GM12878 (cell line): ENCODE data around the gene PIGB. TPM values are rescaled to one million over a fixed set of nuclear protein-coding genes. Genes with fewer than 3 reads are reported as not detected.

ENCODE experiments used
- ATAC-seq: fragments of 200-7000 bp; cut with Tn5 transposase; 3 replicates; pipeline ENCODE4 v1.9.1; 2020; ENCODE audit warnings: mild to moderate bottlenecking, moderate library complexity
- BruUV-seq: library from RNA; stranded (reverse); fragments of 400-500 nt; replicated peaks from 2 replicates; lab custom pipeline; 2021; lab: Mats Ljungman, UMichigan
- CTCF ChIA-PET: fragments of 300-600 bp; sonication (Branson Sonifier 250); formaldehyde crosslinking; extraction: SDS; loops from one replicate; lab custom pipeline; 2021; ENCODE audit warnings: inconsistent platforms; lab: Yijun Ruan, JAX
- POLR2A ChIA-PET: fragments of 350-600 bp; formaldehyde crosslinking; extraction: SDS; loops from one replicate; lab custom pipeline; 2021; ENCODE audit warnings: inconsistent platforms; lab: Charles Lee
- RAD21 ChIA-PET: fragments of 300-600 bp; sonication (Branson Sonifier 250); formaldehyde crosslinking; loops from one replicate; lab custom pipeline; 2023; ENCODE audit warnings: antibody characterized with exemption; ENCODE audit not compliant: unreplicated experiment; lab: Charles Lee
- SMC1A ChIA-PET: fragments of 300-600 bp; sonication (Branson Sonifier 250); formaldehyde crosslinking; loops from one replicate; lab custom pipeline; 2023; ENCODE audit not compliant: unreplicated experiment, uncharacterized antibody; lab: Charles Lee
- DNase-seq: peaks from one replicate; pipeline ENCODE4 v3.0.0-alpha.2; 2011; ENCODE audit warnings: low read depth, low spot score
- FAIRE-seq: peaks from 3 replicates; lab custom pipeline; 2011; peaks lifted over from hg19 to GRCh38; lab: Jason Lieb, UNC
- H2AFZ ChIP-seq: 2 replicates; pipeline ENCODE4 v1.6.0; 2011; ENCODE audit warnings: low read depth, low read length, control low read depth; ENCODE audit not compliant: control insufficient read depth
- H3K27ac ChIP-seq: 2 replicates; pipeline ENCODE4 v1.5.1; 2011; ENCODE audit warnings: control low read depth; ENCODE audit not compliant: control insufficient read depth, insufficient read depth
- H3K27me3 ChIP-seq, 2 experiments: replicated peaks in 1 of 2; 2 replicates each; pipeline versions ENCODE4 v1.6.0 to v1.6.1; 2011; ENCODE audit warnings: low read length in 1 of 2; ENCODE audit not compliant: control insufficient read depth in 2 of 2, insufficient read depth in 2 of 2
- H3K36me3 ChIP-seq, 2 experiments: 2 replicates each; pipeline ENCODE4 v1.5.1; 2011; ENCODE audit warnings: low read length in 1 of 2; ENCODE audit not compliant: control insufficient read depth in 2 of 2, insufficient read depth in 2 of 2
- H3K4me1 ChIP-seq: 2 replicates; pipeline ENCODE4 v1.6.1; 2011; ENCODE audit warnings: mild to moderate bottlenecking, low read length, moderate library complexity, mixed read lengths; ENCODE audit not compliant: control insufficient read depth, insufficient read depth
- H3K4me2 ChIP-seq: 2 replicates; pipeline ENCODE4 v1.6.0; 2011; ENCODE audit warnings: control low read depth; ENCODE audit not compliant: control insufficient read depth, insufficient read depth
- H3K4me3 ChIP-seq: fragments of 200-600 bp; sonication (generic); 2 replicates; pipeline ENCODE4 v1.5.1; 2016
- H3K79me2 ChIP-seq: 2 replicates; pipeline ENCODE4 v1.6.0; 2011; ENCODE audit warnings: low read length; ENCODE audit not compliant: control insufficient read depth, insufficient read depth
- H3K9ac ChIP-seq: 2 replicates; pipeline ENCODE4 v1.8.0; 2011; ENCODE audit warnings: low read length, control low read depth, mixed read lengths; ENCODE audit not compliant: control insufficient read depth, insufficient read depth
- H3K9me3 ChIP-seq: replicated peaks from 3 replicates; pipeline ENCODE4 v1.5.1; 2011; ENCODE audit warnings: mild to moderate bottlenecking, low read length; ENCODE audit not compliant: control insufficient read depth, insufficient read depth
- H4K20me1 ChIP-seq: 2 replicates; pipeline ENCODE4 v1.6.0; 2011; ENCODE audit not compliant: control insufficient read depth, insufficient read depth
- IRF4 ChIP-seq: IDR thresholded peaks from 2 replicates; pipeline ENCODE4 v1.6.1; 2011; ENCODE audit warnings: low read depth, low read length
- NFXL1 ChIP-seq: fragments of 450-650 bp; IDR thresholded peaks from 2 replicates; pipeline ENCODE4 v1.6.1; 2017; ENCODE audit warnings: antibody characterized with exemption, mild to moderate bottlenecking, borderline replicate concordance
- POLR2AphosphoS2 ChIP-seq: IDR thresholded peaks from 2 replicates; pipeline ENCODE4 v1.6.1; 2011; ENCODE audit warnings: low read depth, mild to moderate bottlenecking, low read length, improper control_type of control experiment, moderate library complexity
- ZNF384 ChIP-seq: IDR thresholded peaks from 2 replicates; pipeline ENCODE4 v1.6.1; 2012; ENCODE audit warnings: low read depth, mild to moderate bottlenecking, low read length, improper control_type of control experiment, borderline replicate concordance
- ZZZ3 ChIP-seq: IDR thresholded peaks from 2 replicates; pipeline ENCODE4 v1.6.1; 2011; ENCODE audit warnings: low read depth; ENCODE audit not compliant: control insufficient read depth, insufficient read length
- WGBS: methylation state at CpG from one replicate; pipeline ENCODE4 v1.1.6; 2016; ENCODE audit warnings: low lambda C conversion rate; ENCODE audit not compliant: insufficient replicate concordance, insufficient coverage; ENCODE audit errors: missing lambda C conversion rate; 5-methylcytosine and 5-hydroxymethylcytosine counted together
- in situ Hi-C: fragments of 300-500 bp; cut with MboI; formaldehyde crosslinking; loops from 9 replicates; pipeline ENCODE4 v1.14.3; 2018; ENCODE audit warnings: mixed read lengths
- intact Hi-C: fragments of 100-400 bp; cut with micrococcal nuclease; formaldehyde crosslinking; loops from one replicate; pipeline ENCODE4 v1.14.2; 2022; ENCODE audit not compliant: unreplicated experiment
- polyA plus RNA-seq, 11 experiments: library from polyadenylated mRNA; depleted of rRNA in 4 of 11; unstranded in 6 of 11; stranded (reverse) in 5 of 11; fragments of >200 nt; fragmentation: Nextera tagmentation in 4 of 11; fragmentation: Illumina TruSeq in 1 of 11; extraction: Ambion mirVana in 4 of 11; extraction: Trizol in 1 of 11; gene quantifications; 1 replicate in 1 of 11; 2 replicates in 10 of 11; pipeline versions ENCODE4 v1.2.1 to v1.2.3, GENCODE V29; 2011 to 2016; ENCODE audit warnings: inconsistent platforms in 2 of 11, missing spikeins in 2 of 11, low read depth in 1 of 11
- total RNA-seq, 4 experiments: library from RNA; depleted of rRNA in 3 of 4; stranded (reverse); fragments of >200 nt in 3 of 4; fragmentation: Illumina TruSeq in 1 of 4; extraction: Trizol in 1 of 4; gene quantifications; 2 replicates each; pipeline versions ENCODE4 v1.2.1 to v1.2.3, GENCODE V29; 2013 to 2021
- TF ChIP-seq, protein P1 (sequence below): fragments of 450-650 bp; formaldehyde crosslinking; IDR thresholded peaks from 2 replicates; pipeline ENCODE4 v1.4.0; 2020; ENCODE audit warnings: mild to moderate bottlenecking, moderate library complexity
- TF ChIP-seq, protein P2 (sequence below): IDR thresholded peaks from 2 replicates; pipeline ENCODE4 v1.6.1; 2011; ENCODE audit warnings: low read depth, mild to moderate bottlenecking, low read length, moderate library complexity, borderline replicate concordance; ENCODE audit errors: extremely low read depth

The PIGB gene
- total and polyA plus RNA-seq, 10 of the 15 experiments (the other 5 are each of a cell fraction or from before 2014, with no cell fraction given) = 17.9 to 46.0 (median 25.2) TPM

DNA sequence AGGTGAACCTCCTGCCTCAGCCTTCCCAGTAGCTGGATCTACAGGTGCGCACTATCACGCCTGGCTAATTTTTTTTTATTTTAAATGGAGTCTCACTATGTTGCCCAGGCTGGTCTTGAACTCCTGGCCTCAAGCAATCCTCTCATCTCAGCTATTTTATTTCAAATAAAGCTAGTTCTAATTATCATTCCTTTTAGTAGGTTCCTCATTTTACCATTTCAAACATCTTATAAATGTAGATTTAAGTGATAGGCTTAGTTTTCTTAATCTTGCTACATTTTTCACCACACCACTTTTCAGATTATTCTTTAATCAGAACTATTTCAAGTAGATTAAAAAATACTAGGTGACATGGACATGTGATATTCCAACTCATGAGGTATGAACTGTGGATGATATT, 30.3 kb downstream of the PIGB start:
- Histone ChIP-seq H3K4me1 (no peaks in the 10 kb centered on the region), H3K9me3 (no peaks in the 10 kb centered on the region), H3K79me2 (no peaks in the 10 kb centered on the region), H3K4me3 (no peak overlapping the region)
- ChIA-PET POLR2A (interaction anchor here (0.6 kb wide), 1 partner anchor 38 kb away, joined by 3 read pairs; no protein-coding TSS in a partner anchor), SMC1A (interaction anchor here (0.9 to 1.4 kb wide), 3 partner anchors 10 to 30 kb away, joined by 3 to 6 read pairs (median 3); partner anchors contain the start of genes PIGB and PIGBOS1)
- WGBS = 96% methylated on average over 2 of the region's 2 CpGs
- intact Hi-C loops = no loop called here
- no peak for FAIRE-seq
- no peak for TF ChIP-seq POLR2AphosphoS2
- no peak for TF ChIP-seq NFXL1
- TF ChIP-seq, all 136 proteins: peak for 0
- no TSS peak for BruUV-seq
- RAD21 ChIA-PET = no interaction called here
- Histone ChIP-seq H3K27me3 (no peaks in the 10 kb centered on the region), H4K20me1 (no peaks in the 10 kb centered on the region), H3K4me2 (no peak overlapping the region), H3K36me3 (peaks cover 0 to 4% of the 10 kb centered on the region in 2 experiments; a peak in 1 of 4 replicates), H2AFZ (no peak overlapping the region), H3K9ac (no peak overlapping the region), H3K27ac (no peak overlapping the region)
- in situ Hi-C loops = no loop called here
- DNase-seq (no peak), ATAC-seq (no peak)
- CTCF ChIA-PET = interaction anchor here (0.9 to 1.4 kb wide), 3 partner anchors 10 to 59 kb away, joined by 3 read pairs; partner anchors contain the start of gene PIERCE2

DNA sequence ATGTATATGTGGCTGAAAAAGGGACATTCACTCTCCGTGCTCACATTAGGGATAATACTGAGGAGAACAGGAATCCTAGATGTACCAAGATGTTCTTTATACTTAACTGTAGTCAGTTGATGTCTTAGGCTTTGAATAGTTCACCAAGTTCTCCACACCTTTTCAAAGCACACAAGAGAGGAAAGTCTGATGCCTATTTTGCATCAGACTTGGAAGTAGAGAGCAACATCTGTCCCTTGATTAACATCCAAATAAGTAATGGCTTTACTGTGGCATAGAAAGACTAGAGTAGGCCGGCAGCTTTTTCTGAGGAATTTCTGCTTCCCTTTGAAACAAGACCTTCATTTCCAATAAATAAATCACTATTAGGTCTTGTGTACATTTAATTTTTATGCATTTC, 34.0 kb downstream of the PIGB start:
- Histone ChIP-seq H3K4me1 (no peaks in the 10 kb centered on the region), H3K36me3 (peaks cover 0 to 3% of the 10 kb centered on the region in 2 experiments; a peak in 1 of 4 replicates), H2AFZ (no peak overlapping the region), H3K9me3 (no peaks in the 10 kb centered on the region), H3K4me3 (no peak overlapping the region), H3K79me2 (no peaks in the 10 kb centered on the region)
- ChIA-PET POLR2A (no interaction called here), RAD21 (no interaction called here)
- in situ Hi-C loops = no loop called here
- FAIRE-seq (no peak), ATAC-seq (no peak)
- BruUV-seq = no TSS peak
- TF ChIP-seq, protein P1, sequence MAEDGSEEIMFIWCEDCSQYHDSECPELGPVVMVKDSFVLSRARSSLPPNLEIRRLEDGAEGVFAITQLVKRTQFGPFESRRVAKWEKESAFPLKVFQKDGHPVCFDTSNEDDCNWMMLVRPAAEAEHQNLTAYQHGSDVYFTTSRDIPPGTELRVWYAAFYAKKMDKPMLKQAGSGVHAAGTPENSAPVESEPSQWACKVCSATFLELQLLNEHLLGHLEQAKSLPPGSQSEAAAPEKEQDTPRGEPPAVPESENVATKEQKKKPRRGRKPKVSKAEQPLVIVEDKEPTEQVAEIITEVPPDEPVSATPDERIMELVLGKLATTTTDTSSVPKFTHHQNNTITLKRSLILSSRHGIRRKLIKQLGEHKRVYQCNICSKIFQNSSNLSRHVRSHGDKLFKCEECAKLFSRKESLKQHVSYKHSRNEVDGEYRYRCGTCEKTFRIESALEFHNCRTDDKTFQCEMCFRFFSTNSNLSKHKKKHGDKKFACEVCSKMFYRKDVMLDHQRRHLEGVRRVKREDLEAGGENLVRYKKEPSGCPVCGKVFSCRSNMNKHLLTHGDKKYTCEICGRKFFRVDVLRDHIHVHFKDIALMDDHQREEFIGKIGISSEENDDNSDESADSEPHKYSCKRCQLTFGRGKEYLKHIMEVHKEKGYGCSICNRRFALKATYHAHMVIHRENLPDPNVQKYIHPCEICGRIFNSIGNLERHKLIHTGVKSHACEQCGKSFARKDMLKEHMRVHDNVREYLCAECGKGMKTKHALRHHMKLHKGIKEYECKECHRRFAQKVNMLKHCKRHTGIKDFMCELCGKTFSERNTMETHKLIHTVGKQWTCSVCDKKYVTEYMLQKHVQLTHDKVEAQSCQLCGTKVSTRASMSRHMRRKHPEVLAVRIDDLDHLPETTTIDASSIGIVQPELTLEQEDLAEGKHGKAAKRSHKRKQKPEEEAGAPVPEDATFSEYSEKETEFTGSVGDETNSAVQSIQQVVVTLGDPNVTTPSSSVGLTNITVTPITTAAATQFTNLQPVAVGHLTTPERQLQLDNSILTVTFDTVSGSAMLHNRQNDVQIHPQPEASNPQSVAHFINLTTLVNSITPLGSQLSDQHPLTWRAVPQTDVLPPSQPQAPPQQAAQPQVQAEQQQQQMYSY (CRISPR knock-in tag) = no peak
- TF ChIP-seq, protein P2, sequence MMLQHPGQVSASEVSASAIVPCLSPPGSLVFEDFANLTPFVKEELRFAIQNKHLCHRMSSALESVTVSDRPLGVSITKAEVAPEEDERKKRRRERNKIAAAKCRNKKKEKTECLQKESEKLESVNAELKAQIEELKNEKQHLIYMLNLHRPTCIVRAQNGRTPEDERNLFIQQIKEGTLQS = no peak
- TF ChIP-seq IRF4 (no peak), ZZZ3 (no peak), ZNF384 (no peak)
- TF ChIP-seq, all 136 proteins: peak for 0
- intact Hi-C loops = no loop called here
- Histone ChIP-seq H3K9ac (no peak overlapping the region), H3K4me2 (no peak overlapping the region), H4K20me1 (no peaks in the 10 kb centered on the region), H3K27me3 (no peaks in the 10 kb centered on the region), H3K27ac (no peak overlapping the region)
- DNase-seq = no peak
- CTCF ChIA-PET = no interaction called here
- WGBS = 100% methylated on average over 2 of the region's 2 CpGs
- SMC1A ChIA-PET = no interaction called here
